Common myeloid progenitor, CD34-positive (primary cell): ENCODE data around the gene ATF6.
"Not testable (repeated sequence)": the region's sequence is repeated elsewhere in the genome, so short reads cannot be mapped to it uniquely, and the experiment has no call there.

Experiments
- CTCF ChIA-PET: fragments of 350-600 bp; sonication (Branson Sonifier 250); formaldehyde crosslinking; loops from one replicate; lab custom pipeline; 2021; ENCODE audit warnings: antibody characterized with exemption; lab: Charles Lee
- POLR2A ChIA-PET: fragments of 350-600 bp; sonication (Branson Sonifier 250); formaldehyde crosslinking; loops from one replicate; lab custom pipeline; 2021; ENCODE audit warnings: antibody characterized with exemption; lab: Charles Lee
- DNase-seq, 3 donors: peaks; one replicate each; pipeline versions ENCODE4 v3.0.0 to v3.0.0-alpha.2; 2013
- H3K27ac ChIP-seq, 2 experiments: 1 replicate in 1 of 2; 2 replicates in 1 of 2; pipeline ENCODE4 v1.7.0; 2013; ENCODE audit warnings: inconsistent platforms in 2 of 2, low read length in 2 of 2, mild to moderate bottlenecking in 2 of 2, low read depth in 1 of 2, moderate library complexity in 1 of 2; ENCODE audit not compliant: severe bottlenecking in 2 of 2, insufficient read depth in 1 of 2, poor library complexity in 1 of 2
- H3K27me3 ChIP-seq, 5 experiments: replicated peaks in 2 of 5; 1 replicate in 3 of 5; 2 replicates in 2 of 5; pipeline versions ENCODE4 v1.6.1 to v1.7.0; 2013; ENCODE audit warnings: low read length in 4 of 5, mild to moderate bottlenecking in 2 of 5, moderate library complexity in 2 of 5, inconsistent platforms in 1 of 5; ENCODE audit not compliant: insufficient read depth in 5 of 5, control insufficient read depth in 4 of 5
- H3K36me3 ChIP-seq, 4 experiments: 1 replicate in 2 of 4; 2 replicates in 2 of 4; pipeline versions ENCODE4 v1.6.1 to v1.7.0; 2013; ENCODE audit warnings: low read length in 3 of 4, control low read depth in 1 of 4, mild to moderate bottlenecking in 1 of 4; ENCODE audit not compliant: control insufficient read depth in 4 of 4, insufficient read depth in 4 of 4
- H3K4me1 ChIP-seq, 4 experiments: 1 replicate in 3 of 4; 2 replicates in 1 of 4; pipeline versions ENCODE4 v1.6.1 to v1.7.1; 2013; ENCODE audit warnings: low read length in 3 of 4, mild to moderate bottlenecking in 3 of 4, control low read depth in 1 of 4, inconsistent platforms in 1 of 4, moderate library complexity in 1 of 4; ENCODE audit not compliant: control insufficient read depth in 4 of 4, insufficient read depth in 4 of 4; ENCODE audit errors: control extremely low read depth in 1 of 4
- H3K4me3 ChIP-seq, 7 experiments: 1 replicate in 4 of 7; 2 replicates in 3 of 7; pipeline versions ENCODE4 v1.5.1 to v1.7.0; 2013; ENCODE audit warnings: mild to moderate bottlenecking in 7 of 7, low read length in 6 of 7, moderate library complexity in 6 of 7, inconsistent platforms in 2 of 7, low read depth in 2 of 7, control low read depth in 1 of 7; ENCODE audit not compliant: insufficient read depth in 4 of 7, control insufficient read depth in 1 of 7; ENCODE audit errors: extremely low read depth in 1 of 7
- H3K9me3 ChIP-seq, 5 experiments: 1 replicate in 4 of 5; 2 replicates in 1 of 5; pipeline versions ENCODE4 v1.6.1 to v1.7.1; 2013; ENCODE audit warnings: low read length in 4 of 5, mild to moderate bottlenecking in 2 of 5, inconsistent platforms in 1 of 5, low read depth in 1 of 5, moderate library complexity in 1 of 5; ENCODE audit not compliant: control insufficient read depth in 4 of 5, insufficient read depth in 2 of 5; ENCODE audit errors: control extremely low read depth in 1 of 5
- WGBS: methylation state at CpG from one replicate; pipeline ENCODE4 v1.1.5; 2013; ENCODE audit not compliant: insufficient coverage; 5-methylcytosine and 5-hydroxymethylcytosine counted together

Gene ATF6

GRCh38 chr1:161809202-161809601 lies 43.1 kb downstream of the ATF6 start:
- Histone ChIP-seq H3K36me3 (peaks cover 12 to 46% (median 24%) of the 10 kb centered on the region in 4 experiments), H3K9me3 (peaks cover 2 to 13% (median 8%) of the 10 kb centered on the region in 5 experiments)
- H3K4me3 ChIP-seq, H3K27me3 ChIP-seq, H3K4me1 ChIP-seq, POLR2A ChIA-PET, DNase-seq, H3K27ac ChIP-seq: not testable (repeated sequence)
- CTCF ChIA-PET = interaction anchor here (1.0 to 2.9 kb wide), 2 partner anchors 14 to 17 kb away, joined by 3 to 16 read pairs; no protein-coding TSS in a partner anchor
- no CpG with 5 or more reads among the region's 2 CpGs for WGBS

GRCh38 chr1:161809656-161810055 lies 43.5 kb downstream of the ATF6 start:
- Histone ChIP-seq H3K9me3 (peaks cover 2 to 13% (median 8%) of the 10 kb centered on the region in 5 experiments), H3K36me3 (peaks cover 10 to 47% (median 24%) of the 10 kb centered on the region in 4 experiments)
- no CpG with 5 or more reads among the region's 1 CpG for WGBS
- H3K27me3 ChIP-seq, H3K4me1 ChIP-seq, POLR2A ChIA-PET, CTCF ChIA-PET, H3K27ac ChIP-seq, H3K4me3 ChIP-seq, DNase-seq: not testable (repeated sequence)

- Histone ChIP-seq H3K4me1 (peaks cover 0 to 2% (median 0%) of the 10 kb centered on the region in 4 experiments), H3K36me3 (peaks cover 10 to 45% (median 25%) of the 10 kb centered on the region in 4 experiments), H3K27me3 (no peaks in the 10 kb centered on the region), H3K27ac (no peak overlapping the region), H3K9me3 (peaks cover 2 to 13% (median 8%) of the 10 kb centered on the region in 5 experiments), H3K4me3 (no peak overlapping the region)
- WGBS = no CpG with 5 or more reads among the region's 3 CpGs
- POLR2A ChIA-PET = no interaction called here
- no peak for DNase-seq
- CTCF ChIA-PET = interaction anchor here (0.9 to 1.1 kb wide), 2 partner anchors 11 to 13 kb away, joined by 3 to 4 read pairs; no protein-coding TSS in a partner anchor
These were observed 44.7 kb downstream of the ATF6 start for GRCh38 chr1:161810780-161811179.

- Histone ChIP-seq H3K9me3 (no peaks in the 10 kb centered on the region), H3K27me3 (no peaks in the 10 kb centered on the region), H3K36me3 (peaks cover 4 to 31% (median 21%) of the 10 kb centered on the region in 4 experiments), H3K4me3 (no peak overlapping the region), H3K4me1 (no peaks in the 10 kb centered on the region), H3K27ac (no peak overlapping the region)
- no peak for DNase-seq
- WGBS = 86% methylated on average over 1 of the region's 1 CpG
- POLR2A ChIA-PET = no interaction called here
- CTCF ChIA-PET = interaction anchor here (1.5 to 1.6 kb wide), 2 partner anchors 10 to 18 kb away, joined by 3 to 4 read pairs; no protein-coding TSS in a partner anchor
These were observed 50.1 kb downstream of the ATF6 start for GRCh38 chr1:161816201-161816600.

GRCh38 chr1:161817176-161817730 lies 51.1 kb downstream of the ATF6 start:
- POLR2A ChIA-PET = no interaction called here
- Histone ChIP-seq H3K27me3 (no peaks in the 10 kb centered on the region), H3K9me3 (no peaks in the 10 kb centered on the region), H3K4me1 (no peaks in the 10 kb centered on the region), H3K36me3 (peaks cover 7 to 34% (median 27%) of the 10 kb centered on the region in 4 experiments), H3K27ac (no peak overlapping the region), H3K4me3 (no peak overlapping the region)
- CTCF ChIA-PET = no interaction called here
- no peak for DNase-seq
- WGBS = 100% methylated on average over 3 of the region's 4 CpGs

- ChIA-PET POLR2A (no interaction called here), CTCF (interaction anchor here (1.2 to 1.7 kb wide), 2 partner anchors 10 to 14 kb away, joined by 3 to 4 read pairs; no protein-coding TSS in a partner anchor)
- DNase-seq = no peak
- H3K27me3 ChIP-seq = no peaks in the 10 kb centered on the region
- H3K36me3 ChIP-seq = peaks cover 14 to 48% (median 30%) of the 10 kb centered on the region in 4 experiments
- H3K4me1 ChIP-seq = no peaks in the 10 kb centered on the region
- no peak overlapping the region for H3K4me3 ChIP-seq
- H3K27ac ChIP-seq = no peak overlapping the region
- 90% methylated on average over 2 of the region's 5 CpGs for WGBS
- no peaks in the 10 kb centered on the region for H3K9me3 ChIP-seq
These were observed 54.8 kb downstream of the ATF6 start for GRCh38 chr1:161820914-161821313.

- Histone ChIP-seq H3K4me3 (no peak overlapping the region), H3K9me3 (no peaks in the 10 kb centered on the region), H3K27ac (no peak overlapping the region), H3K36me3 (peaks cover 16 to 51% (median 30%) of the 10 kb centered on the region in 4 experiments), H3K27me3 (no peaks in the 10 kb centered on the region), H3K4me1 (no peaks in the 10 kb centered on the region)
- DNase-seq = no peak
- POLR2A ChIA-PET = interaction anchor here (0.6 kb wide), 2 partner anchors 53 to 245 kb away, joined by 3 to 4 read pairs; partner anchors contain the start of gene NOS1AP
- no CpG with 5 or more reads among the region's 1 CpG for WGBS
- CTCF ChIA-PET = interaction anchor here (1.3 to 2.0 kb wide), 2 partner anchors 14 to 32 kb away, joined by 3 to 8 read pairs; no protein-coding TSS in a partner anchor
These were observed 58.5 kb downstream of the ATF6 start for GRCh38 chr1:161824618-161825017.
